Chondrocyte (in vitro differentiated cells): ENCODE data around the gene FABP1. TPM values are rescaled to one million over a fixed set of nuclear protein-coding genes. Genes with fewer than 3 reads are reported as not detected.

ENCODE experiments used
- DNase-seq: peaks from one replicate; pipeline ENCODE4 v3.0.0; 2021; ENCODE audit warnings: mixed read lengths, low spot score
- H3K27ac Mint-ChIP-seq: one replicate; pipeline ENCODE4 v1.8.0; 2021; ENCODE audit warnings: mild to moderate bottlenecking, moderate library complexity, mixed read lengths; ENCODE audit not compliant: unreplicated experiment
- H3K27me3 Mint-ChIP-seq: 2 replicates; pipeline ENCODE4 v1.8.0; 2021; ENCODE audit warnings: low read depth, mixed read lengths
- H3K36me3 Mint-ChIP-seq: 2 replicates; pipeline ENCODE4 v1.8.0; 2021; ENCODE audit warnings: low read depth, mixed read lengths
- H3K4me1 Mint-ChIP-seq: 2 replicates; pipeline ENCODE4 v1.8.0; 2021; ENCODE audit warnings: low read depth, mild to moderate bottlenecking, mixed read lengths
- H3K4me3 Mint-ChIP-seq: one replicate; pipeline ENCODE4 v1.8.0; 2021; ENCODE audit warnings: mild to moderate bottlenecking, moderate library complexity, mixed read lengths; ENCODE audit not compliant: unreplicated experiment
- H3K9me3 Mint-ChIP-seq: 2 replicates; pipeline ENCODE4 v1.8.0; 2021; ENCODE audit warnings: low read depth, mixed read lengths
- CTCF ChIP-seq: fragments of 200-600 bp; sonication (generic); IDR thresholded peaks from 2 replicates; pipeline ENCODE4 v1.5.0; 2021; ENCODE audit warnings: antibody characterized with exemption, mild to moderate bottlenecking, moderate library complexity
- total RNA-seq: library from RNA; stranded (reverse); gene quantifications from 3 replicates; pipeline ENCODE4 v1.2.1, GENCODE V29; 2021

FABP1 gene
- total RNA-seq, 1 donor from 2014 or later: not detected

GRCh38 chr2:88139203-88139702 is 11.4 kb upstream of the FABP1 start:
- no peaks in the 10 kb centered on the region for H3K4me1 Mint-ChIP-seq
- H3K4me3 Mint-ChIP-seq: no peak overlapping the region
- peaks cover 14% of the 10 kb centered on the region for H3K9me3 Mint-ChIP-seq

GRCh38 chr2:88137833-88138232 is 10.0 kb upstream of the FABP1 start:
- Mint-ChIP-seq H3K4me1 (no peaks in the 10 kb centered on the region), H3K4me3 (no peak overlapping the region), H3K9me3 (peaks cover 9% of the 10 kb centered on the region), H3K36me3 (no peaks in the 10 kb centered on the region), H3K27me3 (peaks cover 51% of the 10 kb centered on the region), H3K27ac (no peak overlapping the region)
- DNase-seq: no peak
- no peak for TF ChIP-seq CTCF

More at GRCh38 chr2:88139203-88139702, 11.4 kb upstream of the FABP1 start:
- Mint-ChIP-seq H3K36me3 (peaks cover 2% of the 10 kb centered on the region), H3K27me3 (peaks cover 55% of the 10 kb centered on the region), H3K27ac (no peak overlapping the region)
- DNase-seq: no peak
- no peak for TF ChIP-seq CTCF

GRCh38 chr2:88136817-88137216 is 9.0 kb upstream of the FABP1 start:
- Mint-ChIP-seq H3K9me3 (peaks cover 6% of the 10 kb centered on the region), H3K27me3 (peaks cover 49% of the 10 kb centered on the region), H3K4me3 (no peak overlapping the region), H3K4me1 (no peaks in the 10 kb centered on the region), H3K36me3 (no peaks in the 10 kb centered on the region), H3K27ac (no peak overlapping the region)
- no peak for TF ChIP-seq CTCF
- DNase-seq: no peak

- peaks cover 39% of the 10 kb centered on the region for H3K27me3 Mint-ChIP-seq
- no peak overlapping the region for H3K4me3 Mint-ChIP-seq
- no peaks in the 10 kb centered on the region for H3K4me1 Mint-ChIP-seq
- DNase-seq: no peak
- no peak for TF ChIP-seq CTCF
- no peaks in the 10 kb centered on the region for H3K9me3 Mint-ChIP-seq
- no peak overlapping the region for H3K27ac Mint-ChIP-seq
- no peaks in the 10 kb centered on the region for H3K36me3 Mint-ChIP-seq
Observed at GRCh38 chr2:88133875-88134274, 6.0 kb upstream of the FABP1 start.

- Mint-ChIP-seq H3K9me3 (no peaks in the 10 kb centered on the region), H3K4me3 (no peak overlapping the region)
- TF ChIP-seq CTCF: no peak
Observed at GRCh38 chr2:88131999-88132368, 4.1 kb upstream of the FABP1 start.

More at GRCh38 chr2:88131999-88132368, 4.1 kb upstream of the FABP1 start:
- no peak overlapping the region for H3K27ac Mint-ChIP-seq
- H3K4me1 Mint-ChIP-seq: no peaks in the 10 kb centered on the region
- DNase-seq: no peak
- H3K36me3 Mint-ChIP-seq: no peaks in the 10 kb centered on the region
- peaks cover 35% of the 10 kb centered on the region for H3K27me3 Mint-ChIP-seq
